Measurements from ENCODE around the gene DNAJC12. TPM values are rescaled to one million over a fixed set of nuclear protein-coding genes. Genes with fewer than 3 reads are reported as not detected.

Gene DNAJC12
- total RNA-seq, 3 donors from 2014 or later: 6.3 to 8.8 (median 8.8) TPM

GRCh38 chr10:67772894-67773511, 65.0 kb downstream of the DNAJC12 start:
- Histone ChIP-seq H3K9me3 (no peaks in the 10 kb centered on the region), H3K36me3 (ENCODE audit: low read depth) (no peaks in the 10 kb centered on the region), H3K4me3 (no peak overlapping the region), H3K4me1 (ENCODE audit: low read depth) (no peaks in the 10 kb centered on the region)
- DNase-seq: no peak
- intact Hi-C loops (cut with DNase I, micrococcal nuclease): no loop called here
- ATAC-seq: peak; percentile 74
- TF ChIP-seq CTCF (IDR thresholded peaks at IDR 0.05): no peak

- TF ChIP-seq CTCF (IDR thresholded peaks at IDR 0.05): no peak
- intact Hi-C loops (cut with DNase I, micrococcal nuclease): no loop called here
- no peaks in the 10 kb centered on the region for H3K9me3 ChIP-seq
- no peak for ATAC-seq
- no peaks in the 10 kb centered on the region for H3K4me1 ChIP-seq (ENCODE audit: low read depth)
- DNase-seq: no peak
- H3K36me3 ChIP-seq (ENCODE audit: low read depth): no peaks in the 10 kb centered on the region
- no peak overlapping the region for H3K4me3 ChIP-seq
Measured at GRCh38 chr10:67772151-67772550, 65.8 kb downstream of the DNAJC12 start.

- no peaks in the 10 kb centered on the region for H3K36me3 ChIP-seq (ENCODE audit: low read depth)
- ATAC-seq (no peak), DNase-seq (no peak)
- TF ChIP-seq CTCF (IDR thresholded peaks at IDR 0.05): no peak
- intact Hi-C loops (cut with DNase I, micrococcal nuclease): no loop called here
- no peak overlapping the region for H3K4me3 ChIP-seq
- H3K4me1 ChIP-seq (ENCODE audit: low read depth): no peaks in the 10 kb centered on the region
- no peaks in the 10 kb centered on the region for H3K9me3 ChIP-seq
Measured at GRCh38 chr10:67771200-67771599, 66.8 kb downstream of the DNAJC12 start.

- Histone ChIP-seq H3K9me3 (no peaks in the 10 kb centered on the region), H3K4me3 (no peak overlapping the region), H3K4me1 (ENCODE audit: low read depth) (no peaks in the 10 kb centered on the region), H3K36me3 (ENCODE audit: low read depth) (no peaks in the 10 kb centered on the region)
- intact Hi-C loops (cut with DNase I, micrococcal nuclease): no loop called here
- DNase-seq: no peak
- peak; percentile 23 for ATAC-seq
- TF ChIP-seq CTCF (IDR thresholded peaks at IDR 0.05): no peak
Measured at GRCh38 chr10:67770537-67770936, 67.5 kb downstream of the DNAJC12 start.

- intact Hi-C loops (cut with DNase I, micrococcal nuclease): no loop called here
- no peak for TF ChIP-seq CTCF (IDR thresholded peaks at IDR 0.05)
- ATAC-seq (no peak), DNase-seq (no peak)
- Histone ChIP-seq H3K4me3 (no peak overlapping the region), H3K36me3 (ENCODE audit: low read depth) (no peaks in the 10 kb centered on the region), H3K4me1 (ENCODE audit: low read depth) (no peaks in the 10 kb centered on the region), H3K9me3 (no peaks in the 10 kb centered on the region)
Measured at GRCh38 chr10:67767244-67767643, 70.7 kb downstream of the DNAJC12 start.
